ENCODE measurements around the gene SHISAL2A.

- TF ChIP-seq CTCF (IDR thresholded peaks at IDR 0.05): no peak
- TF ChIP-seq ZFX (IDR thresholded peaks at IDR 0.05; ENCODE audit: borderline replicate concordance): no peak
Observed at GRCh38 chr1:52600533-52601179, 32.3 kb upstream of the SHISAL2A start.

All from 22Rv1 (cell line).